Caco-2 (cell line): Measurements from ENCODE around the gene SRD5A1. TPM values are rescaled to one million over a fixed set of nuclear protein-coding genes. Genes with fewer than 3 reads are reported as not detected.

Source experiments
- BruUV-seq: library from RNA; stranded (reverse); fragments of 400-500 nt; replicated peaks from 2 replicates; lab custom pipeline; 2021; lab: Mats Ljungman, UMichigan
- CTCF ChIA-PET: fragments of 300-600 bp; sonication (Branson Sonifier 250); formaldehyde crosslinking; loops from one replicate; lab custom pipeline; 2022; ENCODE audit warnings: antibody characterized with exemption; lab: Charles Lee
- POLR2A ChIA-PET: fragments of 300-600 bp; sonication (Branson Sonifier 250); formaldehyde crosslinking; loops from one replicate; lab custom pipeline; 2022; ENCODE audit warnings: antibody characterized with exemption; lab: Charles Lee
- DNase-seq, 2 experiments: peaks; one replicate each; pipeline versions ENCODE4 v3.0.0 to v3.0.0-alpha.2; 2020 to 2022
- H3K27me3 ChIP-seq: replicated peaks from 2 replicates; pipeline ENCODE4 v1.6.0; 2011; ENCODE audit warnings: low read length; ENCODE audit not compliant: control insufficient read depth, insufficient read depth
- H3K36me3 ChIP-seq: 2 replicates; pipeline ENCODE4 v1.5.1; 2011; ENCODE audit warnings: low read length; ENCODE audit not compliant: control insufficient read depth, insufficient read depth
- H3K4me1 ChIP-seq: fragments of 250-450 bp; sonication (Bioruptor Pico); 2 replicates; pipeline ENCODE4 v1.5.1; 2020; ENCODE audit warnings: mild to moderate bottlenecking
- H3K4me3 ChIP-seq: 2 replicates; pipeline ENCODE4 v1.5.1; 2011; ENCODE audit warnings: low read depth, mild to moderate bottlenecking, control low read depth, low read length
- H3K9me3 ChIP-seq: fragments of 250-450 bp; sonication (Bioruptor Pico); 2 replicates; pipeline ENCODE4 v1.5.1; 2020; ENCODE audit warnings: mild to moderate bottlenecking, moderate library complexity
- H3K27ac Mint-ChIP-seq: one replicate; pipeline ENCODE4 v1.8.0; 2022; ENCODE audit warnings: mixed read lengths; ENCODE audit not compliant: unreplicated experiment
- H3K27me3 Mint-ChIP-seq: one replicate; pipeline ENCODE4 v1.8.0; 2022; ENCODE audit warnings: mixed read lengths; ENCODE audit not compliant: insufficient read depth, unreplicated experiment
- H3K36me3 Mint-ChIP-seq: one replicate; pipeline ENCODE4 v1.8.0; 2022; ENCODE audit warnings: mild to moderate bottlenecking, mixed read lengths; ENCODE audit not compliant: insufficient read depth, unreplicated experiment
- H3K4me1 Mint-ChIP-seq: one replicate; pipeline ENCODE4 v1.8.0; 2022; ENCODE audit warnings: low read depth, mixed read lengths; ENCODE audit not compliant: unreplicated experiment
- H3K4me3 Mint-ChIP-seq: one replicate; pipeline ENCODE4 v1.8.0; 2022; ENCODE audit warnings: mild to moderate bottlenecking, moderate library complexity, mixed read lengths; ENCODE audit not compliant: unreplicated experiment
- H3K9me3 Mint-ChIP-seq: one replicate; pipeline ENCODE4 v1.8.0; 2022; ENCODE audit warnings: mixed read lengths; ENCODE audit not compliant: unreplicated experiment
- CTCF ChIP-seq, 2 experiments: fragments of 200-600 bp in 1 of 2; IDR thresholded peaks; 1 replicate in 1 of 2; 2 replicates in 1 of 2; pipeline versions ENCODE4 v1.5.1 to v1.8.0; 2011 to 2022; ENCODE audit warnings: antibody characterized with exemption in 1 of 2, control low read depth in 1 of 2, inconsistent platforms in 1 of 2, low read depth in 1 of 2, low read length in 1 of 2, mild to moderate bottlenecking in 1 of 2, moderate library complexity in 1 of 2; ENCODE audit not compliant: insufficient read depth in 1 of 2, severe bottlenecking in 1 of 2, unreplicated experiment in 1 of 2
- intact Hi-C: fragments of 100-400 bp; cut with micrococcal nuclease; formaldehyde crosslinking; loops from one replicate; pipeline ENCODE4 v1.10.0; 2022; ENCODE audit not compliant: unreplicated experiment
- total RNA-seq: library from RNA; stranded (reverse); gene quantifications from 2 replicates; pipeline ENCODE4 v1.2.3, GENCODE V29; 2022

SRD5A1 gene
- total RNA-seq, 1 experiment from 2014 or later = 19.4 TPM

- no peak for DNase-seq
- no peak for TF ChIP-seq CTCF (IDR thresholded peaks at IDR 0.05; ENCODE audit: insufficient read depth in 1 of 2, low read depth in 1 of 2, low read length in 1 of 2, severe bottlenecking in 1 of 2, unreplicated experiment in 1 of 2)
- POLR2A ChIA-PET = no interaction called here
- no peaks in the 10 kb centered on the region for H3K9me3 Mint-ChIP-seq
- H3K36me3 ChIP-seq = peaks cover 3% of the 10 kb centered on the region; the same call in 1 of the 2 replicates
- peaks cover 22% of the 10 kb centered on the region for H3K4me1 Mint-ChIP-seq
- no peaks in the 10 kb centered on the region for H3K27me3 Mint-ChIP-seq
- H3K27me3 ChIP-seq = no peaks in the 10 kb centered on the region
- peak overlapping the region; percentile 9 for H3K27ac Mint-ChIP-seq
- H3K4me3 Mint-ChIP-seq = peak overlapping the region; percentile 58
- H3K9me3 ChIP-seq = no peaks in the 10 kb centered on the region
- CTCF ChIA-PET = no interaction called here
- peaks cover 16% of the 10 kb centered on the region for H3K4me1 ChIP-seq
- peak overlapping the region; percentile 92 for H3K4me3 ChIP-seq
- intact Hi-C loops = no loop called here
- BruUV-seq = no TSS peak
- peaks cover 27% of the 10 kb centered on the region for H3K36me3 Mint-ChIP-seq
Measured at GRCh38 chr5:6715758-6716628, 82.8 kb downstream of the SRD5A1 start.

GRCh38 chr5:6716629-6717149 lies 83.4 kb downstream of the SRD5A1 start:
- H3K9me3 ChIP-seq = no peaks in the 10 kb centered on the region
- no peak overlapping the region for H3K4me3 ChIP-seq
- Mint-ChIP-seq H3K4me1 (peaks cover 18% of the 10 kb centered on the region), H3K27ac (peak overlapping the region; percentile 9), H3K27me3 (no peaks in the 10 kb centered on the region), H3K9me3 (no peaks in the 10 kb centered on the region), H3K36me3 (peaks cover 27% of the 10 kb centered on the region), H3K4me3 (peak overlapping the region; percentile 58)
- H3K4me1 ChIP-seq = peaks cover 16% of the 10 kb centered on the region
- CTCF ChIA-PET = no interaction called here
- POLR2A ChIA-PET = no interaction called here
- intact Hi-C loops = no loop called here
- BruUV-seq = no TSS peak
- H3K36me3 ChIP-seq = peaks cover 3% of the 10 kb centered on the region; the same call in 1 of the 2 replicates
- no peak for TF ChIP-seq CTCF (IDR thresholded peaks at IDR 0.05; ENCODE audit: insufficient read depth in 1 of 2, low read depth in 1 of 2, low read length in 1 of 2, severe bottlenecking in 1 of 2, unreplicated experiment in 1 of 2)
- no peak for DNase-seq
- H3K27me3 ChIP-seq = no peaks in the 10 kb centered on the region

GRCh38 chr5:6717247-6717646 lies 84.0 kb downstream of the SRD5A1 start:
- H3K36me3 Mint-ChIP-seq = peaks cover 24% of the 10 kb centered on the region
- H3K4me3 ChIP-seq = no peak overlapping the region
- no peaks in the 10 kb centered on the region for H3K9me3 ChIP-seq
- H3K27ac Mint-ChIP-seq = no peak overlapping the region
- no peaks in the 10 kb centered on the region for H3K27me3 ChIP-seq
- no peak for TF ChIP-seq CTCF (IDR thresholded peaks at IDR 0.05; ENCODE audit: insufficient read depth in 1 of 2, low read depth in 1 of 2, low read length in 1 of 2, severe bottlenecking in 1 of 2, unreplicated experiment in 1 of 2)
- DNase-seq = no peak
- H3K4me1 Mint-ChIP-seq = peaks cover 18% of the 10 kb centered on the region
- H3K9me3 Mint-ChIP-seq = no peaks in the 10 kb centered on the region
- H3K36me3 ChIP-seq = peaks cover 3% of the 10 kb centered on the region; the same call in 1 of the 2 replicates
- no peak overlapping the region for H3K4me3 Mint-ChIP-seq
- ChIA-PET POLR2A (no interaction called here), CTCF (no interaction called here)
- H3K4me1 ChIP-seq = peaks cover 16% of the 10 kb centered on the region
- no peaks in the 10 kb centered on the region for H3K27me3 Mint-ChIP-seq
- no TSS peak for BruUV-seq
- intact Hi-C loops = no loop called here
